Loucy (cell line): ENCODE results near the gene PDE11A.

ENCODE experiments used
- EZH2phosphoT487 ChIP-seq: fragments of 200-600 bp; IDR thresholded peaks from 2 replicates; pipeline ENCODE4 v1.6.1; 2018; ENCODE audit warnings: antibody characterized with exemption, mild to moderate bottlenecking, moderate library complexity, borderline replicate concordance
- TF ChIP-seq, protein P1 (sequence below): fragments of 200-600 bp; sonication (generic); conservative IDR thresholded peaks from 2 replicates; pipeline ENCODE4 v1.5.1; 2014; ENCODE audit warnings: mild to moderate bottlenecking, antibody characterized with exemption, low read length

DNA sequence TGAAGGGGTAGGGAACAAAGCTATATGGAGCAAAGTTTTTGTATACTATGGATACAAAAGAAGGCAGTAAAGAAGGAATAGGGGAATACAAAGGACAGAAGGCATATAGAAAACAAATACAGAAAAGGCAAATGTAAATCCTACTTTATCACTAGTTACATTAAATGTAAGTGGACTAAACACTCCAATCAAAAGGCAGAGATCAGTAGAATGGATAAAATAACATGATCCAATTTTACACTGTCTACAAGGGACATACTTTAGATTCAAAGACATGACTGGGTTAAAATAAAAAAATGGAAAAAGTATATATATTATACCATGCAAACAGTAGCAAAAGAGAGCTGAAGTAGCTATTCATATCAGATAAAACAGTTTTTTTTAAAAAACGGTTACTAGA is 215.0 kb downstream of the PDE11A start:
- TF ChIP-seq, protein P1, sequence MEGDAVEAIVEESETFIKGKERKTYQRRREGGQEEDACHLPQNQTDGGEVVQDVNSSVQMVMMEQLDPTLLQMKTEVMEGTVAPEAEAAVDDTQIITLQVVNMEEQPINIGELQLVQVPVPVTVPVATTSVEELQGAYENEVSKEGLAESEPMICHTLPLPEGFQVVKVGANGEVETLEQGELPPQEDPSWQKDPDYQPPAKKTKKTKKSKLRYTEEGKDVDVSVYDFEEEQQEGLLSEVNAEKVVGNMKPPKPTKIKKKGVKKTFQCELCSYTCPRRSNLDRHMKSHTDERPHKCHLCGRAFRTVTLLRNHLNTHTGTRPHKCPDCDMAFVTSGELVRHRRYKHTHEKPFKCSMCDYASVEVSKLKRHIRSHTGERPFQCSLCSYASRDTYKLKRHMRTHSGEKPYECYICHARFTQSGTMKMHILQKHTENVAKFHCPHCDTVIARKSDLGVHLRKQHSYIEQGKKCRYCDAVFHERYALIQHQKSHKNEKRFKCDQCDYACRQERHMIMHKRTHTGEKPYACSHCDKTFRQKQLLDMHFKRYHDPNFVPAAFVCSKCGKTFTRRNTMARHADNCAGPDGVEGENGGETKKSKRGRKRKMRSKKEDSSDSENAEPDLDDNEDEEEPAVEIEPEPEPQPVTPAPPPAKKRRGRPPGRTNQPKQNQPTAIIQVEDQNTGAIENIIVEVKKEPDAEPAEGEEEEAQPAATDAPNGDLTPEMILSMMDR = no peak
- no peak for TF ChIP-seq EZH2phosphoT487
